Measurements from ENCODE around the gene TBL1XR1.

DNA sequence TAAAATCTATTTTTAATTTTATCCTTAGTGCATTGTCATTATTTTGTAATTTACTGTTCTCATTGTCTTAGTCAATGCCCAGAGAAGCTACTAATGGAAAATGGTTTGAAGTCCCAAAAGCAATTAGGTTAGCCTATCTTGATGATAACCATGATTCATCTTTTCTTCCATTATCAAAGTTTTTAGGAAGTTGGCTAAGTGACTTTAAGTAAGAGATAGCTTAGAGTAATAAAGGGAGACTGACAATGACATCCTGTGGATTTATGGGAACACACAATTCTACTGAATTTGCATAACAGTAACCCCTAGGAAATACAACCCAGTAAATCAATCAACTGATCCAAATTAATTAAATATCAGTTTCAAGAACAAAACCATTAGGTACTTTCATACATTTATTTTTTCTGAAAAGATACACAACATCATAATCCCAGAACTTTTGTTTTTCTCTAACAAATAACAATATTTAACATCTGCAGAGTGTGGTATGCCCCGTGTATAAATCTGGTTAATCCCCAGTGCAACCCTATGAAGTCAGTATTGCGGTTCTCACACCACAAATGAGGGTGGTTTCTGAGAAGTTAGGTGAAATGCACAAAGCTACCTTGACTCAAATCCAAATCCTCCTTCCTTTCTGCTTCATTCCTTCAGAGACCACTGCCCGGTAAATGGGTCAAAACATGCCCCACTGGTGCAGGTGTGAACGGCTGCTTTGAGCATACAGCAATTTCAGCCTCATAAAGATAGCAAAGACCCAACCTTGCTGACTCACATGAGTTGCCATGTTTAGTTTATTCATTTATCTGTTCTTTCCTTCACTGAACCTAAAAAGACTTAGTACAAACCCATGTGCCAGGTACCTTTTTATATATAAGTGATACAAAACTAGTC is 202.1 kb downstream of the TBL1XR1 start:
- TF ChIP-seq, protein P1, sequence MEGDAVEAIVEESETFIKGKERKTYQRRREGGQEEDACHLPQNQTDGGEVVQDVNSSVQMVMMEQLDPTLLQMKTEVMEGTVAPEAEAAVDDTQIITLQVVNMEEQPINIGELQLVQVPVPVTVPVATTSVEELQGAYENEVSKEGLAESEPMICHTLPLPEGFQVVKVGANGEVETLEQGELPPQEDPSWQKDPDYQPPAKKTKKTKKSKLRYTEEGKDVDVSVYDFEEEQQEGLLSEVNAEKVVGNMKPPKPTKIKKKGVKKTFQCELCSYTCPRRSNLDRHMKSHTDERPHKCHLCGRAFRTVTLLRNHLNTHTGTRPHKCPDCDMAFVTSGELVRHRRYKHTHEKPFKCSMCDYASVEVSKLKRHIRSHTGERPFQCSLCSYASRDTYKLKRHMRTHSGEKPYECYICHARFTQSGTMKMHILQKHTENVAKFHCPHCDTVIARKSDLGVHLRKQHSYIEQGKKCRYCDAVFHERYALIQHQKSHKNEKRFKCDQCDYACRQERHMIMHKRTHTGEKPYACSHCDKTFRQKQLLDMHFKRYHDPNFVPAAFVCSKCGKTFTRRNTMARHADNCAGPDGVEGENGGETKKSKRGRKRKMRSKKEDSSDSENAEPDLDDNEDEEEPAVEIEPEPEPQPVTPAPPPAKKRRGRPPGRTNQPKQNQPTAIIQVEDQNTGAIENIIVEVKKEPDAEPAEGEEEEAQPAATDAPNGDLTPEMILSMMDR (IDR thresholded peaks at IDR 0.05), result no peak
- no peak for TF ChIP-seq POLR2AphosphoS5 (IDR thresholded peaks at IDR 0.05)
- no peak for TF ChIP-seq POLR2A (IDR thresholded peaks at IDR 0.05)
